SK-N-SH (cell line): Measurements from ENCODE around the gene CDC34. TPM values are rescaled to one million over a fixed set of nuclear protein-coding genes. Genes with fewer than 3 reads are reported as not detected.

Source experiments
- CTCF ChIA-PET: fragments of 300-600, 350-600 bp; formaldehyde crosslinking; extraction: SDS; loops from one replicate; lab custom pipeline; 2021; lab: Yijun Ruan, JAX
- POLR2A ChIA-PET: fragments of 350-600 bp; sonication (Branson Sonifier 250); formaldehyde crosslinking; extraction: SDS; loops from one replicate; lab custom pipeline; 2020; ENCODE audit warnings: antibody characterized with exemption, inconsistent platforms; lab: Yijun Ruan, JAX
- DNase-seq: peaks from one replicate; pipeline ENCODE4 v3.0.0; 2012
- H2AFZ ChIP-seq: fragments of 200-600 bp; sonication (generic); 2 replicates; pipeline ENCODE4 v1.8.1; 2016; ENCODE audit warnings: antibody characterized with exemption, mild to moderate bottlenecking, low read depth
- H3F3A ChIP-seq: fragments of 200-600 bp; sonication (generic); replicated peaks from 2 replicates; pipeline ENCODE3; 2016; ENCODE audit warnings: antibody characterized with exemption, mild to moderate bottlenecking; ENCODE audit not compliant: insufficient read depth
- H3K27ac ChIP-seq, 2 experiments: fragments of 200-500 bp in 1 of 2; fragments of 200-600 bp in 1 of 2; sonication (Bioruptor generic) in 1 of 2; sonication (generic), shearing (Covaris generic) in 1 of 2; 2 replicates each; pipeline versions ENCODE4 v1.5.1 to v1.6.1; 2014 to 2016; ENCODE audit warnings: low read depth in 2 of 2, inconsistent platforms in 1 of 2, low read length in 1 of 2, mild to moderate bottlenecking in 1 of 2, mixed read lengths in 1 of 2
- H3K27me3 ChIP-seq: fragments of 200-600 bp; sonication (generic), shearing (Covaris generic); 2 replicates; pipeline ENCODE4 v1.6.1; 2016; ENCODE audit warnings: mixed run types; ENCODE audit not compliant: insufficient read depth
- H3K36me3 ChIP-seq, 2 experiments: fragments of 200-500 bp in 1 of 2; fragments of 200-600 bp in 1 of 2; sonication (Bioruptor generic) in 1 of 2; sonication (generic) in 1 of 2; replicated peaks in 1 of 2; 2 replicates each; pipeline versions ENCODE3 to v1.5.1; 2014 to 2016; ENCODE audit warnings: low read length in 1 of 2, mild to moderate bottlenecking in 1 of 2; ENCODE audit not compliant: insufficient read depth in 2 of 2, control insufficient read depth in 1 of 2
- H3K4me1 ChIP-seq, 2 experiments: fragments of 200-500 bp in 1 of 2; fragments of 200-600 bp in 1 of 2; sonication (Bioruptor generic) in 1 of 2; sonication (generic), shearing (Covaris generic) in 1 of 2; 2 replicates each; pipeline versions ENCODE4 v1.5.1 to v1.6.1; 2014 to 2016; ENCODE audit warnings: low read depth in 1 of 2, low read length in 1 of 2, mixed run types in 1 of 2; ENCODE audit not compliant: insufficient read depth in 2 of 2, control insufficient read depth in 1 of 2
- H3K4me2 ChIP-seq: fragments of 200-600 bp; sonication (generic), shearing (Covaris generic); 2 replicates; pipeline ENCODE4 v1.6.1; 2017; ENCODE audit warnings: mixed run types
- H3K4me3 ChIP-seq, 2 experiments: fragments of 200-500 bp in 1 of 2; fragments of 200-600 bp in 1 of 2; sonication (Bioruptor generic) in 1 of 2; sonication (generic), shearing (Covaris generic) in 1 of 2; 2 replicates each; pipeline versions ENCODE4 v1.5.1 to v1.8.1; 2014 to 2016; ENCODE audit warnings: low read depth in 2 of 2, inconsistent platforms in 1 of 2, low read length in 1 of 2, mild to moderate bottlenecking in 1 of 2, mixed read lengths in 1 of 2, moderate library complexity in 1 of 2
- H3K79me2 ChIP-seq: fragments of 200-600 bp; sonication (generic); 2 replicates; pipeline ENCODE4 v1.8.1; 2017; ENCODE audit warnings: mild to moderate bottlenecking; ENCODE audit not compliant: insufficient read depth
- H3K9ac ChIP-seq: fragments of 200-600 bp; sonication (generic); 2 replicates; pipeline ENCODE4 v1.6.1; 2017; ENCODE audit warnings: mixed run types
- H3K9me2 ChIP-seq: fragments of 200-600 bp; sonication (generic); 2 replicates; pipeline ENCODE4 v1.6.1; 2017; ENCODE audit warnings: mixed run types
- H3K9me3 ChIP-seq: fragments of 200-600 bp; sonication (generic); 2 replicates; pipeline ENCODE4 v1.6.1; 2017; ENCODE audit warnings: mixed run types, mild to moderate bottlenecking, moderate library complexity
- H4K20me1 ChIP-seq: fragments of 200-600 bp; sonication (generic); 2 replicates; pipeline ENCODE4 v1.6.1; 2017; ENCODE audit warnings: mild to moderate bottlenecking, mixed run types; ENCODE audit not compliant: insufficient read depth
- EP300 ChIP-seq, 2 experiments: IDR thresholded peaks; 2 replicates each; pipeline versions ENCODE4 v1.4.0 to v1.6.1; 2012; ENCODE audit warnings: borderline replicate concordance in 1 of 2, low read depth in 1 of 2, low read length in 1 of 2
- FOXJ3 ChIP-seq: sonication (generic); formaldehyde crosslinking; IDR thresholded peaks from 2 replicates; pipeline ENCODE4 v1.5.1; 2020; ENCODE audit warnings: mild to moderate bottlenecking, missing genetic modification reagents
- FOXM1 ChIP-seq: IDR thresholded peaks from 2 replicates; pipeline ENCODE4 v1.4.0; 2012; ENCODE audit warnings: low read depth, mild to moderate bottlenecking
- GATA2 ChIP-seq: sonication (generic); formaldehyde crosslinking; IDR thresholded peaks from 2 replicates; pipeline ENCODE4 v1.5.0; 2020; ENCODE audit warnings: mild to moderate bottlenecking, missing genetic modification reagents
- IRF3 ChIP-seq: fragments of 150-350 bp; IDR thresholded peaks from 2 replicates; pipeline ENCODE4 v1.6.1; 2016; ENCODE audit warnings: mild to moderate bottlenecking, low read depth, low read length
- MAX ChIP-seq: IDR thresholded peaks from 2 replicates; pipeline ENCODE4 v1.4.0; 2012; ENCODE audit warnings: low read depth
- MEF2A ChIP-seq: IDR thresholded peaks from 2 replicates; pipeline ENCODE4 v1.4.0; 2012; ENCODE audit warnings: low read depth, borderline replicate concordance
- NRF1 ChIP-seq: IDR thresholded peaks from 2 replicates; pipeline ENCODE4 v1.6.1; 2012; ENCODE audit warnings: low read depth, mild to moderate bottlenecking, low read length
- RCOR1 ChIP-seq: fragments of 150-350 bp; IDR thresholded peaks from 2 replicates; pipeline ENCODE4 v1.6.1; 2017; ENCODE audit warnings: antibody characterized with exemption, low read length
- SIN3A ChIP-seq: IDR thresholded peaks from 2 replicates; pipeline ENCODE4 v1.6.1; 2012; ENCODE audit warnings: low read depth, mild to moderate bottlenecking, low read length, moderate library complexity, borderline replicate concordance
- SMC3 ChIP-seq: IDR thresholded peaks from 2 replicates; pipeline ENCODE4 v1.6.1; 2012; ENCODE audit warnings: low read depth, low read length, improper control_type of control experiment
- TEAD4 ChIP-seq: IDR thresholded peaks from 2 replicates; pipeline ENCODE4 v1.4.0; 2012; ENCODE audit warnings: mild to moderate bottlenecking, borderline replicate concordance; ENCODE audit not compliant: insufficient read depth
- ZBTB33 ChIP-seq: IDR thresholded peaks from 2 replicates; pipeline ENCODE4 v1.4.0; 2012; ENCODE audit warnings: low read depth, borderline replicate concordance
- WGBS: methylation state at CpG from one replicate; pipeline ENCODE4 v1.1.6; 2017; ENCODE audit warnings: low lambda C conversion rate; 5-methylcytosine and 5-hydroxymethylcytosine counted together
- polyA plus RNA-seq, 3 experiments: library from polyadenylated mRNA; depleted of rRNA; stranded (reverse); fragments of >200 nt; gene quantifications; 2 replicates each; pipeline ENCODE4 v1.2.3, GENCODE V29; 2012

Gene CDC34
- polyA plus RNA-seq, 1 of the 3 experiments (the other 2 are of a cell fraction), result 96.7 TPM

GRCh38 chr19:566403-566802, 34.8 kb downstream of the CDC34 start:
- H3K4me1 ChIP-seq, result peaks cover 0 to 7% of the 10 kb centered on the region in 2 experiments; a peak in 1 of 4 replicates
- no peaks in the 10 kb centered on the region for H3K27me3 ChIP-seq
- no peaks in the 10 kb centered on the region for H4K20me1 ChIP-seq
- POLR2A ChIA-PET, result no interaction called here
- H3K9ac ChIP-seq, result no peak overlapping the region
- H3K79me2 ChIP-seq, result no peaks in the 10 kb centered on the region
- no peak overlapping the region for H3K4me2 ChIP-seq
- 78% methylated on average over 19 of the region's 19 CpGs for WGBS
- TF ChIP-seq SIN3A, result no peak
- TF ChIP-seq SMC3, result no peak
- TF ChIP-seq IRF3, result no peak
- TF ChIP-seq MEF2A, result no peak
- no peak for TF ChIP-seq FOXJ3 (CRISPR knock-in tag)
- no peak for TF ChIP-seq TEAD4
- peak; percentile 46 for TF ChIP-seq GATA2 (CRISPR knock-in tag)
- TF ChIP-seq FOXM1, result no peak
- TF ChIP-seq RCOR1, result no peak
- DNase-seq, result peak; percentile 68
- H3K9me3 ChIP-seq, result no peaks in the 10 kb centered on the region
- no peaks in the 10 kb centered on the region for H3F3A ChIP-seq
- H3K36me3 ChIP-seq, result no peaks in the 10 kb centered on the region
- H3K27ac ChIP-seq, result no peak overlapping the region
- CTCF ChIA-PET, result interaction anchor here (0.9 to 1.0 kb wide), 2 partner anchors 15 to 20 kb away, joined by 3 read pairs; no protein-coding TSS in a partner anchor
- no peak overlapping the region for H2AFZ ChIP-seq
- H3K4me3 ChIP-seq, result no peak overlapping the region
- H3K9me2 ChIP-seq, result no peaks in the 10 kb centered on the region

- Histone ChIP-seq H3K9ac (no peak overlapping the region), H2AFZ (no peak overlapping the region), H4K20me1 (no peaks in the 10 kb centered on the region), H3F3A (no peaks in the 10 kb centered on the region), H3K9me3 (no peaks in the 10 kb centered on the region), H3K4me3 (no peak overlapping the region), H3K4me1 (peaks cover 0 to 10% of the 10 kb centered on the region in 2 experiments; a peak in 1 of 4 replicates), H3K27me3 (no peaks in the 10 kb centered on the region), H3K9me2 (no peaks in the 10 kb centered on the region), H3K36me3 (no peaks in the 10 kb centered on the region), H3K4me2 (no peak overlapping the region), H3K79me2 (no peaks in the 10 kb centered on the region), H3K27ac (no peak overlapping the region)
- no peak for TF ChIP-seq NRF1
- no peak for TF ChIP-seq EP300 (IDR thresholded peaks at IDR 0.05; ENCODE audit: borderline replicate concordance in 1 of 2, low read depth in 1 of 2, low read length in 1 of 2)
- TF ChIP-seq MAX, result no peak
- no peak for TF ChIP-seq SMC3
- TF ChIP-seq ZBTB33, result no peak
- no peak for TF ChIP-seq FOXM1
- POLR2A ChIA-PET, result no interaction called here
- DNase-seq, result no peak
- CTCF ChIA-PET, result interaction anchor here (0.9 to 1.0 kb wide), 2 partner anchors 16 to 21 kb away, joined by 3 read pairs; no protein-coding TSS in a partner anchor
- WGBS, result 82% methylated on average over 16 of the region's 16 CpGs
These were observed 35.3 kb downstream of the CDC34 start for GRCh38 chr19:566844-567243.
